ENCODE measurements around the gene C2orf81.
A peak's percentile ranks its signal among the peaks of the same experiment; 100 is the strongest.
"Not testable (repeated sequence)": the region's sequence is repeated elsewhere in the genome, so short reads cannot be mapped to it uniquely, and the experiment has no call there.

The C2orf81 gene

DNA sequence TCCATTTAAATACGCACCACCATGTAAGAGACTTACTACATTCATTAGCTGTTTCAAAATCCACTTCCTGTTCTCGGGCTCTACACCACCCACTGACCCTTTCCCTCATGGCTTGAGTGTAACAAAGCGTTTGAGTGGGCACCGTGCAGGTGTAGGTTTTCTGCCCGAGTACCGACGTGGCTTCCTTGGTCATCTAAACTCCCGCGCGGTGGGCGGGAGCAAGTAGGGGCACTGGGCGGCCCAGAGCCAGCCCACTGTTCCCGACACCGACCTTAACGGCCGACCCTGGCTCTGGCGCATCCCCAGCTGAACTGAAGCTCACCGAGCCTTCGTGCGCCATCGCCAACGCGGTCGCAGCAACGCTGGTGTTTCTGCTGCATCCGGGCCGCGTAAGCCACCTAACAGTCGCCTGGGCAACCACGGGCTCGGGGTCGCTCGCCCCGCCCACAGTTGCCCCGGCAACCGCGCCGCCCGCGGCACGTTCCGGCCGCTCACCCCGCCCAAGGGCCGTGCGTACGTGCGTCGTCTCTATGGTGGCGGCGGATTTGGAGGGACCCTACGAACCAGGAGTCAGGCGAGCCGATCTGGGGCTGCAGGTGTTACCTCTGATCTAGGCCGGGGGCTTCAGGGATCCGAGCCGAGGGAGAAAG lies at the start of gene C2orf81, which contains the start of gene WDR54:
C2orf81 (minus strand) TSS at position 399 of the 650 bp plus-strand sequence; CDS start at position 340, 59 bp downstream.
WDR54 (plus strand) TSS at position 510 of the 650 bp plus-strand sequence. CDS start 424 bp downstream, outside the sequence.
- peak; percentile 81 for DNase-seq (ENCODE audit: low spot score)

DNA sequence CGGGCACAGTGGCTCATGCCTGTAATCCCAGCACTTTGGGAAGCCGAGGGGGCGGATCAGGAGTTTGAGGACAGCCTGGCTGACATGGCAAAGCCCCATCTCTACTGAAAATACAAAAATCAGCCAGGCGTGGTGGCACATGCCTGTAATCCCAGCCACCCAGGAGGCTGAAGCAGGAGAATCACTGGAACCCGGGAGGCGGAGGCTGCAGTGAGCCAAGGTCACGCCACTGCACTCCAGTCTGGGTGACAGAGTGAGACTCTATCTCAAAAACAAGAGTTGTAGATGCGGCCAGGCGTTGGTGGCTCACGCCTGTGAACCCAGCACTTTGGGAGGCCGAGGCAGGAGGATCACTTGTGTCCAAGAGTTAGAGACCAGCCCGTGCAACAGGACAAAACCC lies 49.3 kb upstream of the C2orf81 start:
- DNase-seq (ENCODE audit: low spot score): not testable (repeated sequence)

- DNase-seq (ENCODE audit: low spot score): no peak
Observed at GRCh38 chr2:74464406-74464805, 43.0 kb upstream of the C2orf81 start.

- DNase-seq (ENCODE audit: low spot score): no peak
Observed at GRCh38 chr2:74462786-74463105, 41.3 kb upstream of the C2orf81 start.

DNA sequence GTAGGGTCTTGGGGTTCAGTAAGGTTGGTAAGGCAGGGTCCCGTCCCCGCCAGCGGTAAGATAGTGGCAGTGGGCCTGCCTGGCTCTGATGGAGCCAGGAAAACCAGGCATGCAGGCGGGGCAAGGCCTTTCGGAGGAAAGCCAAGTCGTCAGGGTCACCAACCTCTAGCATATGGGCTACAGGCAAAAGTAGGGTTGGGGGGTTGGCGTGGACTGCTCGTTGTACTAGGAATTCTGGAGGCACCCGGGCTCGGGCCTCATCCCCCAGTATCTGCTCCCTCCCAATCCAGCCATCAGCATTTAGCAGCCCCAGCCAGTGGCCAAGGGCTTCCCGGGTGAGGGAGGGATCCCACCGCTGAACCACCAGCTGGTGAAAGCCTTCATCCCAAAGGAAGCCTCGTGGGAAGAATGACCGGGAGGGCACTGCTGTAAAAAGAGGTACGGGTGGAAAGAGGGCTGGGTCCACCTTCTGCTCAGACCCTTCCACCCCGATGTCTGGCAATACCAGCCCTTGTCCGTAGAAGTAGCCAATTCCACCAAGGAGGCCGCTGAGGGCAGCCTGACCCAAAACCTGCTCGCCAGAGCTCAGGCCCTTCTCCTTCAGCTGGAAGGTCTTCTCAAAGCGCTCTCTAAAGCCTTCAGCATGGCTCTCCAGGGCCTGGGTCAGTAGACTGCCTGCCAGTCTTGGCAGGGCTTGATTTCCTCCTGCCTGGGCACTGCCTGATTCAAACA lies 40.8 kb upstream of the C2orf81 start:
- no peak for DNase-seq (ENCODE audit: low spot score)

GRCh38 chr2:74461187-74462053 lies 40.0 kb upstream of the C2orf81 start:
- DNase-seq (ENCODE audit: low spot score): no peak

DNA sequence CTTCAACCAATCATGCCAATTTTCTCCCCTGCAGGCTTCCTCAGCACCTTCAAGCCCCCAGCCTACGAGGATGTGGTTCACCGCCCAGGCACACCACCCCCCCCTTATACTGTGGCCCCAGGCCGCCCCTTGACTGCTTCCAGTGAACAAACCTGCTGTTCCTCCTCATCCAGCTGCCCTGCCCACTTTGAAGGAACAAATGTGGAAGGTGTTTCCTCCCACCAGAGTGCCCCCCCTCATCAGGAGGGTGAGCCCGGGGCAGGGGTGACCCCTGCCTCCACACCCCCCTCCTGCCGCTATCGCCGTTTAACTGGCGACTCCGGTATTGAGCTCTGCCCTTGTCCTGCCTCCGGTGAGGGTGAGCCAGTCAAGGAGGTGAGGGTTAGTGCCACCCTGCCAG lies 38.8 kb upstream of the C2orf81 start:
- not testable (repeated sequence) for DNase-seq (ENCODE audit: low spot score)

- DNase-seq (ENCODE audit: low spot score): not testable (repeated sequence)
Observed at GRCh38 chr2:74459503-74460118, 38.2 kb upstream of the C2orf81 start.

GRCh38 chr2:74458938-74459363 lies 37.5 kb upstream of the C2orf81 start:
- no peak for DNase-seq (ENCODE audit: low spot score)

GRCh38 chr2:74458132-74458937 lies 36.9 kb upstream of the C2orf81 start, which contains the start of gene WBP1:
Gene WBP1 (plus strand): TSS chr2:74458438. CDS start chr2:74458603, 165 bp downstream.
- DNase-seq (ENCODE audit: low spot score): peak; percentile 95

- DNase-seq (ENCODE audit: low spot score): no peak
Observed at GRCh38 chr2:74457549-74458131, 36.2 kb upstream of the C2orf81 start.

DNA sequence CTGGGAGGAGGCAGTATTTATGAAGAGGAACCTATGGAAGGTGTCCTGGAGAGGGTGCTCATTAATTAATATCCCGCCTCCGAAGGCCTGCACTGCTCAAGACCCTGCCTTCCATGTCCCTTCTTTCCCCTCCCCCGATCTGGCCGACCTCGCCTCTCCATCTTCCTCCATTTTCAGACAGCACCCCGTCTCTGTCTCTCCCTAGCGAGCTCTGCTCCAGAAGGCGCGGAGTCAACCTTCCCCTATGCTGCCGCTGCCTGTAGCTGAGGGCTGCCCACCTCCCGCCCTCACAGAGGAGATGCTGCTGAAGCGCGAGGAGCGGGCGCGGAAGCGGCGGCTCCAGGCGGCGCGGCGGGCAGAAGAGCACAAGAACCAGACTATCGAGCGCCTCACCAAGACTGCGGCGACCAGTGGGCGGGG lies 35.7 kb upstream of the C2orf81 start:
- DNase-seq (ENCODE audit: low spot score): no peak

DNA sequence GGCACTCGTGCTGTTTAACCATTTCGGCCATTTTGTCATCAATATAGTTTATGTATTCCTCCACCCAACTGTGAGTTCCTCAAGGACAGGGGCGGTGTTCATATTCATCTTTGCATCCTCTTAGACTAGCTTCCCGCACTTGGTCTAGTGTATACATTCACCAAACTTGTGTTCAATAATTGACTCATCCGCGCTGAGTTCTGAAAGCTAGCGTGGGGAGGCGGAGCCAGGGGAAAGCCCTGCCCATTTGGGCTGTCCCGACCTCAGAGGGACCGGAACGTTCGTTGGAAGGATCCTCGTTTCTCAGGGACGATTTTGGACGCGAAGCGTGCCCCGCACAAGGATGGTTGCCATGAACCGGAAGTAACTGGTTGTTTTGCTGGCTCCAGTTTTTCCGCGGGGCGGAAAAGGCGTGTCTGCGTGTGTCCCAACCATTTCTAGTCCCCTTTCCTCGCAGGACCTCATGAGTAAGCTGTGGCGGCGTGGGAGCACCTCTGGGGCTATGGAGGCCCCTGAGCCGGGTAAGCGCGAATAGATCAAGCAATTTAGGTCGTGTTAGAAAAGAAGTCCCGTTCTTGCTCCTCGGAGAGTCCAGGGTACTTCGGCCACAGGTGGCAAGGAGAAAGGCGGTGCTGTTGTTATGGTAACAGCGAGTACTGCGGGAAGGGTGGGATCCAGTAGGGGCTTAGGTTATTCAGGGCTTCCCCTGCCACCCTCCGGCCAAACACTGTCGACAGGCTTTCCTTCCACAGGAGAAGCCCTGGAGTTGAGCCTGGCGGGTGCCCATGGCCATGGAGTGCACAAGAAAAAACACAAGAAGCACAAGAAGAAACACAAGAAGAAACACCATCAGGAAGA lies 33.5 kb upstream of the C2orf81 start, which contains the start of gene INO80B:
INO80B (plus strand) TSS at position 434 of the 858 bp plus-strand sequence; CDS start at position 464, 30 bp downstream.
- peak; percentile 94 for DNase-seq (ENCODE audit: low spot score)

- DNase-seq (ENCODE audit: low spot score): no peak
Observed at GRCh38 chr2:74450570-74451190, 29.3 kb upstream of the C2orf81 start.

DNA sequence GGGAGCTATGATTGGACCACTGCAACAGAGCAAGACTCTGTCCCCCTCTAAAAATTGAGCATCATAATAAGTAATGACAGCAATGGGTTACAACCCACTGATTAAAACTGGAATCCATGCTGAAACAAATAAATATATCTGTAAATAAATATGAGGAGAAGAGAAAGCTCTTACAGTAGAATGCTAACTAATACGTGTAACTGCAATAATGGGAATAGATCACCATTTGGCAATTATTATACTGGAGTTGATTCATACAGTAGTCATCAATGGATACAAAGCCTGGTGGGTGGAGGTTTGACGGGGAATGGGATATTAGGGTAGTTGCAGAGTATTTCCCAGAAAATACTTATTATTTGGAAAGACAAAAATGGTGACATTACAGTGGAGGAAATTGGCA lies 27.4 kb upstream of the C2orf81 start:
- no peak for DNase-seq (ENCODE audit: low spot score)

- no peak for DNase-seq (ENCODE audit: low spot score)
Observed at GRCh38 chr2:74447230-74447999, 26.0 kb upstream of the C2orf81 start.

GRCh38 chr2:74444498-74445318 lies 23.3 kb upstream of the C2orf81 start:
- no peak for DNase-seq (ENCODE audit: low spot score)
